ENCODE data around the gene ZNF574.

The ZNF574 gene

DNA sequence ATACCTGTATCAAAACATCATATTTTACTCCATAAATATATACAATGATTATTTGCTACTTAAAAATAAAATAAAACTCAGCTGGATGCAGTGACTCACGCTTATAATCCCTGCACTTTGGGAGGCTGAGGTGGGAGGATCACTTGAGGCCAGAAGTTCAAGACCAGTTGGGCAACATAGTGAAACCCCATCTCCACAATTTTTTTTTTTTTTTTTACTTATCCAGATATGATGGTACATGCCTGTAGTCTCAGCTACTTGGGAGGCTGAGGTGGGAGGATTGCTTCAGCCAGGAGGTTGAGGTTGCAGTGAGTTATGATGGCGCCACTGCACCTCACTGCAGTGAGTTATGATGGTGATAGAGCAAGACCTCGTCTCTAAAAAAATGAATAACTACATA lies 33.9 kb downstream of the ZNF574 start:
- DNase-seq, result no peak

DNA sequence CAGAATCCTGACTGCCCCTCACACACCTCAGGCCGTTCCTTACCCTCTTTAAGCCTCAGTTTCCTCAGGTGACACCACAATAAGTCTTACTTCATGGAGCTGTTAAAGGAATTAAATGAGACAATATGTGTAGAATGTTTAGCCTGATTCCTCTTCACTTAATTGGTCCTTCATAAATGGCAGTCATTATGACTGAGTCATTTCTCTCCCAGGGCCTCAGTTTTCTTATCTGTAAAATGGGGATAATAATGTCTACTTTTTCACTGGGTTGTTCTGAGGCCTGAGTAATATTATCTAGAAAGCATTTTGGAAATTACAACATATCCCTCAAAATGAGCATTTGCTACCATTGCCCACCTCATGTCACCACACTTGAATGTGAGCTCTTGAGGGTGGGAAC lies 34.7 kb downstream of the ZNF574 start:
- DNase-seq, result no peak

DNA sequence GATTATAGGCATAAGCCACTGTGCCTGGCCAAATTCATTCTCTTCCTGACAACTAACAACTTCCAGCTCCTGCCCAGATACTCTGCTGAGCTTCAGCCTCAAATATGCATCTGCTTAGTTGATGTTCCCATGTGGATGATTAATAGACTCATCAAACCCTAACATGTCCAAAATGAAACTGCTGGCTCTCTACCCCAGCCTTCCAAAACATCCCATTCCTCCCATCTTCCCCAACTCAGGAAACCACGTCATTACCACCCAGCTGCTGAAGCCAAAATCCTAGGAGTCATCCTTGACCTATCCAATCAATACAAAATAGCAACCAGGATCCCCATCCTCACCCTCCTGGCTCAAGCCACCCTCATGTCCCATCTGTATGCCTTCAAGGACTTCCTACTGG lies 35.4 kb downstream of the ZNF574 start:
- DNase-seq, result no peak

DNA sequence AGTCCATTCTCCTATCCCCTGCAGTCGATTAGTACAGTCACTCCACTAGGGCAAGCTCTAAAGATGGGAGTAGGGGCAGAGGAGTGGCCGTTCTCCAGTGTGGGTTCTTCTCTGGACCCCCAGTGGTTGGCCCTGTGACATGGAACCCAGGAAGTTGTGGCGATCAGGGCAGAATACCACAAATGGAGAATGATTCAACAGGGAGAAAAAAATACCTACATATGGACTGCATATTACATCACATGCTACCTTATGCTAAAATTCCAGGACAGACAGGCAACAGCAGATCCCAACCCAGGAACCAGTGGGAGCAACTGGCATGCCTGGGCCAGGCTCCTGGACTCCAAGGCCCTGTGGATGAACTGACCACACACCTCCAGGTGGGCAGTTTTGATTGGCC lies 35.8 kb downstream of the ZNF574 start:
- DNase-seq, result no peak

DNA sequence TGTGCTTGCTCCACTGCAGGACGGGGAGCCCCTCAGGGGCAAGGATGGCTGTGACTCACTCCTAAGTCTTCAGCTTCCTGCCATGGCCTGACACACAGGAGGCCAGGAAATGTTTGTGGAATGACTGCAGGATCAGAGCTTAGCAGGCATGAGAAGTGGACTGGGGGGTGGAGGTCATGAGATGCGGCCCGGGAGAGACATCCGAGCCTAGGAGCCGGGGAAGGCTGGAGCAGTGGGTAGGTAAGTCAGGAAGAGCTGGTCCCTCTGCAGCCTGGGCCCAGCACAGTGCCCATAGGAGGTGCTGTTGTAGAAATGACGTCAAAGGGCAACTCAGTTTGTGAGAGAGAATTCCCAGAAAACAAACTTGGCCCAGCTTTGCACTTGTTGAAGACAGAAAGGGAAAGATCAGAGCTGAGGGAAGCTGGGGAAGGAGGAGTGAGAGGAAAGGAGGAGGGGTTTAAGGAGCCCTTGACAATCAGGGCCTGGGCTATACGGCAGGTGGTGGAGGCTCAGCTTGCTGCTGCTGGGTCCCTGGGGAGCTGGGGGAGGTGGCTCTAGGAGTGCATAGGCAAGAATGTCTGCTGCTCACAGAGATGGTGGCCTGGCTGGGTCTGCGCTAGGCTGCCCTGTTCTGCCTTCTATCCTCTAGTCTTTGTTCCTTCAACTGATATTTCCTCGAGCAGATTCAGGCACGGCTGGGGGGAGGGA lies 37.8 kb downstream of the ZNF574 start:
- no peak for DNase-seq

DNA sequence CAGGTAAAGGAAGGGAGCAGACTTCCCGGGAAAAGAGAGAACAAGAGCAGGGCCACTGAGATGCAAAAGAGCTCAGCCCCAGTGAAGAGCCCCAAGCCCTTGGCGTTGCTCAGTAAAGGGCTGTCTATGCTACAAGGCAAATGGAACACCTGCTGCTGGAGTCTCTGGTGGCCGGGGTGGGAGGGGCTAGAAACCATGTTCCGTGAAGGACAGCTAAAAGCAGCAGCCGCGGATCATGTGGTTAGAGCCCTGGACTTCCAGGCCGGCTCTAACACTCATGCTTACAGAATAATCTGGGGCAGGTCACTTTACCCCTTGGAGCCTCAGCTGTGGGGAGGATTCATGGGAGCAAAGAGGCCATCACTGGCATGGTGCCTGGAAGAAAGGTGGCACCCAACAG lies 38.4 kb downstream of the ZNF574 start:
- no peak for DNase-seq

DNA sequence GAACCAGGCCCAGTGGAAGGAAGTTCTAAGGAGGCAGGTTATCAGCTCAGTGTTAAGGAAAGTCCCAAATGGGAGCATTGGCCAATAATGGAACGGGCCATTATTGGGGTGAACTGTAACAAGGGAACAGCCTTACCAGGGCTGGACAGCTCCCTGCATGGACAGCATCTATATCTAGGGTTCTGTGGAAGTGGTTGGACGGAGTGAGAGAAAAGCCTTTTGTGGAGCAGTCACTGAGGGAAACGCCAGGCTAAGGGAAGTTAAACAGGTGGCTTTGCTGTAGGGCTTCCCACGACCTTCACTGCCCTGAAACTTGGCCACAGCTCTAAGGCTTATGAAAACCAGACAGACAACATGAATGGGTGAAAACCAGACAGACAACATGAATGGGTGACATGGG lies 39.3 kb downstream of the ZNF574 start:
- no peak for DNase-seq

DNA sequence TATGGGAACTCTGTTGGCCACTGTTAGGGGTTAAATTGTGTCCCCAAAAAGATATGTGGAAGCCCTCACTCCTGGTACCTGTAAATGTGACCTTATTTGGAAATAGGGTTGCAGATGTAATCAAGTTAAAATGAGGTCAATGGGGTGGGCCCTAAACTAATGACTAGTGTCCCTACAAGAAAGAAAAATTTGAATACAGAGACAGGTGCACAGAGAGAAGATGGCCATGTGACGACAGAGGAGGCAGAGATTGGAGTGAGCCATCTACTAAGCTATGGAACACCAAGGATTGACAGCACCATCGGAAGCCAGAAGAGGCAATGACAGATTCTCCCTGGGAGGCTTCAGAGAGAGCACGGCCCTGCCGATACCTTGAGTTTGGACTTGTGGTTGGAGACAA lies 39.7 kb downstream of the ZNF574 start:
- DNase-seq, result no peak

DNA sequence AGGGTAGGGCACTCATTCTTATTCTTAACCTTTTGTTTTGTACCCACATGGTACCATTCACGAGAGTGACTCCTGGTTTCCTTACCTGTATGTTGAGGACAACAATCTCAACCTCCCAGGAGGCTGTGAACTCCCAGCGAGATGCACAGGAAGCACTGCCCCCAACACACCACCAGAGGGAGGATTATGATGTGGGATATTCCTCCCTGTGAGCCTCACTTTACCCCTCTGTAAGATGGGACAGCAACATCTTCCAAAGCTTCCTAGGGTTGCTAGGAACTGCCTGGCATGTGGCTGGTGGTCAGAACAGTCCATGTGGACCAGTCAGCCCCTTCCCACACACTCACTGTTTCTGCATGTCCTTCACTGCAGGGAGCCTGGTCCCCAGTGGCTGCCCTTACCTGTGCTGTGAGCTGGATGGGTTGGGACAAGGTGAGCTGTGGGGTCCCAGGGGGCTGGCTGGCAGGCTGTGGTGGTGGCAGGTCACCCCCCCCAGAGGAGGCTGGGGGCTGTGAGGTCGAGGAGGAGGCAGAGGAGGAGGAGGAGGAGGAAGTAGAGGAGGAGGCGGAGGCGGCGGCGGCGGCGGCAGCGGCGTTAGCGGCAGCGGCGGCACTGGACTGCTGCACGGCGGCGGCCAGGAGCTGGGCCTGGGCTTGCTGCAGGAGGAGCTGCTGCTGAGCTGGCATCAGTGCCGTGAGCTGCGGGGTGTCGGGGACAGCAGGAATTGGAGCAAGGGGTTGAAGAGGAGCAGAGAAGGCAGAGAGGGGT lies 40.5 kb downstream of the ZNF574 start:
- no peak for DNase-seq

DNA sequence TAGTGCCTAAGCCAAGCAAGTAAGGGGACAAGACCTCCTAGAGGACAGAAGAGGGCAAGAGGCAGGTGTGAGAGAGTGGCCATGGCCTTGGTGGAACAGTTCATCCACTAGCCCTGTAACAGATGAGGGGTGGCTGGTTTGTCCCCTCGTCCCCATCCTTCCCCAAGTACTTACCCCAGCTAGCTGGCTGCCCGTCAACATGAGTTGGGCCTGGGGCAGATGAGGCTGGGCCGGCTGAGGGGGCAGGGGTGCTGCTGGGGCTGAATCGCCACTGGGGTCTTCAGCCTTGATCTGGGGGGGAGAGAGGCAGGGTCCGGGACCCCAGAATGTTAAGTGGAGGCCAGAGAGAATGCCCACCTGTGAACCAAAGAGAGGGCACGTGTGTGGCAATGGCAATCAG lies 41.1 kb downstream of the ZNF574 start:
- DNase-seq, result no peak

DNA sequence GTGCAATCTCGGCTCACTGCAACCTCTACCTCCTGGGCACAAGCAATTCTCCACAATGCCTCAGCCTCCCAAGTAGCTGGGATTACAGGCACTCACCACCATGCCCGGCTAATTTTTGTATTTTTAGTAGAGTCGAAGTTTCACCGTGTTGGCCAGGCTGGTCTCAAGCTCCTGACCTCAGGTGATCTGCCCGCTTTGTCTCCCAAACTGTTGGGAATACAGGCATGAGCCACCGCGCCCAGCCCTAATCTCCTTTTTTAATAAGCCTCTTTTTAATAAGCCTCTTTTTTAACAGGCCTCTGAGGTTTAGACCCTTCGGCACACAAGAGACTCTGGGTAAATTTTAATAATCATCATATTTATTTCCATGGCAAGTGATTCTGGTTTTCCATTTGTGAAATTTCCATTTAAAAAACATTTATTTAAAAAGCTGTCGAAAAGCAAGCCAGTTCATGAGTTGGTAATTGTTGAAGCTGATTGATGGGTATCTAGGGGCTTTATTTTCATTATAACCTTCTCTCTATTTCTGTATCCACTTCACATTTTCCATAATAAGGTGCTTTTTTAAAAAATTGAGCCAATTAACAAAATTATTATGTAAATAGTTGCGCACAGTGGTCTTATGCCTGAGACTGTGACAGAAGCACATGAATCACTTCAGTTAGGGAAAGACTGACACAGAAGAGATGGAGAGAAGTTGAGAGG lies 44.5 kb downstream of the ZNF574 start:
- no peak for DNase-seq

DNA sequence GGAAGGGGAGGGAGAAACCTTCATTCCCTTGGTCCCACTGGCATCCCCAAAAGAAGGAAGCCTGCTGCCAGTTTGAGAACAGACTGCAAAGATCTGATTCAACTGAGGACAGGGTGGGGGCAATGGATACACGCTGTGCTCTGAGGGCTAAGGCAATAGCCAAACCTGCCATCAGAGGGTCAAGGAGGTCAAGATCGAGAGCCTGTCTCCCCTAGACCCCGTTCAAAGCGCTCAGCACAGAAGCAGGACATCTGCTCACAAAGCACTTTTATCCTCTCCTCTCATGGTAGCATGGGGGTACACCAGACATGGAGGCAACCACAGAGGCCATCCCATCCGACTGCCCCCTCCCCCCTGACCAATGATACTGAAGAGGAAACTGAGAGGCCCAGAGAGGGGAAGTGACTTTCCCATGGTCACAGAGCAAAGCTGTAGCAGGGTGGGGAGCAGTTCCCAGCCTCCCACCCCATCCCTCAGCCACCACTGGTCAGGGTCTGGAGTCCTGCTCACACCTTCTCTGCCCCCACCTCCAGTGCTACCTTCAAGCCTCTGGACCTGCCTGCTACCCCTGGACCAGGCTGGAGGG lies 45.2 kb downstream of the ZNF574 start:
- DNase-seq, result peak; percentile 26

DNA sequence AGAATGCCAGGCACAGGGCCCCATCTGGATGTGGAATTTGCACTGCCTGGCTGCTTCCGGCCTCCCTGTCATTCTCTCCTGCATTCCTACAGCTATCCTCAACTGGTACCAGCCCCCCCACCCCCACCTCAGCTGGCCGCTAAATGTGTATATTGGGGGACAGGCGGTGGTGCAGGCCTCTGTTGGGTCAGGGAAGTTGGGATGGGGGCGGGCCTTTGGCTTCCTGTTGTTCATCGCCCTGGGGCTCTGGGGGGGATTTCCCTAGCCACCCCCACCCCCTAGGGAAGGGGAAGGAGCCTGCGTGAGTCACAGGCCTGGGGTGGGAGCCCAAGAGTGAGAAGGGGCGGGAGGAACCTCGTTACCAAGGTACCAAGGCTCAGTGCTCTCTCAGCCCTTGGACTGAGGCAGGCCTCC lies 45.7 kb downstream of the ZNF574 start:
- DNase-seq, result peak; percentile 88

DNA sequence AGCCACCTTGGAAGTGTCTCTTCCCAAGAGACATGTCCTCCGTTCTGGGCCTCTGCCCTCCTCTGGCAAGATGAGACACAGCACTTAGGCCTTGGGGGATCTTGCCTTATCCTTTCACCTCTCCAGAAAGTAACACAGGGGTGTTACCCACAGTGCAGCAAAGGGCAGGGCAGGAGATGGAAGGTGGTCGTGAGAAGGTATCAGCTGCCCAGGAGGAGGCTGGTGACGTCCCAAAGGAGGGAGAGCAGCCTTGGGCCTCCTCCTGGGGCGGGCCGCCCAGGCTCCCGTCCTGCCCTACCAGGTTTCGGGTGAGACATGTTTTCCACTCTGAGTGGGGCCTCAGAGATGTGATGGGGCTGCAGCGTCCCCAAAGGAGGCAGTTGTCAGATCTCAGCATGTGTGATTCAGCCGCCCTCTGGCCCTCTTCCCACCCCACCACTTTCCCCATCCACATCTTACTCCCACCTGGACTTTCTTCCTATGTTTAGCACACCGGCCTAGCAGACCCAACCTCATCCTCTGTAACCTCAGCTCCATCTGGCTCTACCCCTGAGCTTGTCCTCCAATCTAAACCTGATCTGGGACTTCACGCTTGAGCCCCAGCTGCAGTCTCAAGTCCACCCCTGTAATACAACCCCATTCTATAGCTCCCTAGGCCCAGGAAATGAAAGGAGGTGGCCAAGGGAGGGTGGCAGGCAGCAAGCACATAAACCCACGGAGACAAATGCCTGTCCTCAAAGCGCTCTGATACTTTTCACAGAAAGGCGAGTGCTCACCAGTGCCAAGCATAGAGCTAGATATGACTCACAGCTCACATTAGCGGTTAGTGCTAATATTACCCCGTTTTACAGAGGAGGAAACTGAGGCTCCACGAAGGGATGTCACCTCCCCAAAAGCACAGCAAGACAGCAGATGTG lies 47.0 kb downstream of the ZNF574 start:
- peak; percentile 40 for DNase-seq

DNA sequence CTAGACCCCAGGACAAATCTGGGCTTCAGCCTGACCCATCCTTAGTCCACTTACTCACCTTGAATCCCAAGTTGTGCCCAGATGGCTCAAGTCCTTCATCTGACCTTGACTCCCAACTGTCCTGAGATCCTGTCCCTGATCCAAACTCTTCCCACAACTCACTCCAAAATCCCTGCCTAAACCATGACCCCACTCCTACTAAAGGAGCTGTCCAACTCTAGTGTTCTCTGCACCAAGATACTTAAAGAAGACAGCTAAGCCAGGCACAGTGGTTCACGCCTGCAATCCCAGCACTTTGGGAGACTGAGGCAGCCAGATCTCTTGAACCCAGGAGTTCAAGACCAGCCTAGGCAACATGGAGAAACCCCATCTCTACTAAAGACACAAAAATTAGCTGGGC lies 47.8 kb downstream of the ZNF574 start:
- DNase-seq, result no peak

DNA sequence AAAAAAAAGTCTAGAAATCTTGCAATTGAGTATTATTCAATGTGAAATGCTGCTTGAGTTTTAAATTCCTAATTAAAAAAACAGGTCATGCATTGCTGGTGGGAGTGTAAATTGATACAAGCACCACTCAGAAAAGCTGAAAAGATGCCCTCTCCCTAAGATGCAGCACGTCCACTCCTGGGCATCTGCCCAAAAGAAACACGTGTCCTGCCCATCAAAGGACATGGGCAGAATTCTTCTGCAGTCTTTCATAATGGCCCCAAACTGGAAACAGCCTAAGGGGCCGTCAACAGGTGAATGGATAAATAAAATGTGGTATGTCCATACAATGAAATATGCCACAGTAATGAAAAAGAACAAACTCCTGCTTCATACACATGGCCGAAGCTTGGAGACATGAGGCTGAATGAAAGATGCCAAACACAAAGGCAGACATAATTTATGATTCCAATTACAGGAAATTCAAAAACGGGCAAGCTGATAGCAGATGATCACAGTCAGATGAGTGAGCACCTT lies 48.5 kb downstream of the ZNF574 start:
- DNase-seq, result no peak

DNA sequence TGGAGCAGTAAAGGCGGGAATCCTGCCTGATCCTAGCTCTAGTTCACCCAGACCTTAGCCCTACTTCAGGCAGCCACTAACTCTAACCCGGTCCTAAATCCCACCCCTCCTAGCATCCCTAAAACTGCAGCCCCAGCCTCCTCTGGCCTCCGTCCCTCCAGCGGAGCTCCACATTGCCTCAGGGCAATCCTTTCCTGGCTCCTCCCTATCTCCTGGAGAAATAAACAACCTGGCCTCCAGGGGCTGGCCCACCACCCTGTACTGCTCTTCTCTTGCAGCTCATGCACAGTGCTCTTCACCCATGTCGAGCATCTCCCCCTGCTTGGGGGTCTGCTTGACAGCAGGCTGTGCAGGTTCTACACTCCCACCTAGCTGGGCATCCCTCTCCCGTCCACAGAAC lies 49.6 kb downstream of the ZNF574 start:
- no peak for DNase-seq

DNA sequence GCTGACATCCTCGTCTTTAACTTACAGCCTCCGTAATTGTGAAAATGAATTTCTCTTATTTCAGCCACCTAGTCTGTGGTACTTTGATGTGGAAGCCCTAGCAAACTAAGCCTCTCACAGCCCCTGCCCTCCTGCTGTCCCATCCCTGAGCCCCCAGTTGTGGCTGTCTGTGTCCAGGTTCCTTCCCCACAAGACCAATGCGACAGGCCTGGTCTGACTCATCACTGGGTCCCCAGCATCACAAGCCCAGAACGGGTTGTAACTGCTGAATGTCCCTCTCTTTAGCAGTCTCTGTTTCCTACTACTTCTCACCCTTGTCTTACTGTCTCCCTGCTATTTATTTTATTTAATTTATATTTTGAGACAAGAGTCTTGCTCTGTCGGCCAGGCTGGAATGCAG lies 50.6 kb downstream of the ZNF574 start:
- DNase-seq, result no peak

DNA sequence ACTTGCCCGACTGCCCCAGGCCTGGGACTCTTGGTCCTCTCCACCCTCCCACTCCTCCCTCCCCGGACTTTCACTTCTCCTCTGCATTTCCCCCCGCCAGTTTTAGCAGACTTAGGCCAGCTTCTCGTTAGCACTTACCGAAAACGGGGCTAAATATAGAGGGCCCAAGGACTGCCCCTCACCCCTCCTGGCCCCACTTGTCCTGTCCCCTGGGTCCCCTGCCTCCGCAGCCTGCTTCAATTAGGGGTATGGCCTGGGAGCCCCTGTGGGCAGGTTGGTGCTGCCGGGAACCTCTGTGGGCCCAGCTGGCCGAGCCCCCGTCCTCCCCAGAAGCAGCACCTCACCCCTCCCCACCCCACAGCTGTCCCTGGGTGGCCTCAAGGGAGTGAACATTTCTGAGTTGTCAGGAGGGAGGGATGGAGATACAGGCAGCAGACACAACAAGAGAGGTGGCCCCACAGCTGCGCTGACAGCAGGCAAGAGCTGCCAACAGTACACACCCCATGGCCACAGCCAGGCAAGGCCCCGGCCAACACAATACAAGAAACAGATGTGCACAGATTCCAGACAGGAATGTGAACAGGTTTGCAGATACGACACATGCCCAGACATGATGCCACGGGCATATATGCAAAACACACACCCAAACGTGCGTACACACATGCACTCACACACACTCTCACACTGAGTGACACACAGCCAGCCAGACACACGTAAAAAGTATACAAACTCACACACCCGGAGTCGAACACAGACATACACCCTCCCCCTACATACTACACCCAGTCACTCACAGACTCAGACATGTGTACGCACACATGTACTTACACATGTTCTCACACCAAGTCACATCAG lies 53.7 kb downstream of the ZNF574 start:
- DNase-seq, result no peak

DNA sequence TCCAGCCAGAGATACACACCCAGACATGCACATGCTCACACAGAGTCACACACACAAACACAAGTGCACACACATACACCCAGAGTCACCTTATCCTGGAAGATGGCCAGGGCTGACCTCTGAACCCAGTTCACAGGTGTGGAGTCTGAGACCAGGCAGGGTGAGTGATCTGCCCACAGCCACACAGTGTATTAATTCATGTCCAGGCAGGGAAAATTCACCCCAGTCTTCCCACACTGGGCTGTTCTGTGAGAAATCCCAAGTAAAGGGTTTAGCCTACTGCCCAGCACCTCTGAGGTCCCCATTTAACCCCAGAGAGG lies 54.2 kb downstream of the ZNF574 start:
- no peak for DNase-seq
